T-cell (primary cell): ENCODE data around the gene CAMK4. TPM values are rescaled to one million over a fixed set of nuclear protein-coding genes. Genes with fewer than 3 reads are reported as not detected.
A peak's percentile ranks its signal among the peaks of the same experiment; 100 is the strongest.

Experiments used
- ATAC-seq, 4 experiments: fragments of 200-7000 bp in 3 of 4; fragments of 150-1000 bp in 1 of 4; cut with Tn5 transposase; replicated peaks in 1 of 4; 1 replicate in 3 of 4; 2 replicates in 1 of 4; pipeline ENCODE4 v1.10.0; 2021; ENCODE audit warnings: moderate library complexity in 3 of 4, mild to moderate bottlenecking in 2 of 4, moderate number of reproducible peaks in 1 of 4
- CTCF ChIA-PET, 2 donors: fragments of 300-600 bp; sonication (Branson Sonifier 250); formaldehyde crosslinking; loops; one replicate each; lab custom pipeline; 2022; ENCODE audit warnings: antibody characterized with exemption in 2 of 2; lab: Charles Lee
- POLR2A ChIA-PET, 2 donors: fragments of 300-600 bp; sonication (Branson Sonifier 250); formaldehyde crosslinking; loops; one replicate each; lab custom pipeline; 2022; ENCODE audit warnings: antibody characterized with exemption in 2 of 2; lab: Charles Lee
- DNase-seq, 35 experiments: peaks; one replicate each; pipeline versions ENCODE4 v3.0.0 to v3.0.0-alpha.2; 2013 to 2023
- H3K27ac ChIP-seq: one replicate; pipeline ENCODE4 v1.5.1; 2013; ENCODE audit warnings: low read length
- H3K27me3 ChIP-seq, 2 experiments: replicated peaks in 1 of 2; 1 replicate in 1 of 2; 2 replicates in 1 of 2; pipeline versions ENCODE4 v1.6.1 to v1.7.0; 2013; ENCODE audit warnings: low read length in 1 of 2, mixed read lengths in 1 of 2; ENCODE audit not compliant: control insufficient read depth in 2 of 2, insufficient read depth in 2 of 2; ENCODE audit errors: extremely low read depth in 1 of 2
- H3K36me3 ChIP-seq, 2 donors: 1 replicate in 1 of 2; 2 replicates in 1 of 2; pipeline versions ENCODE4 v1.6.1 to v1.7.0; 2013; ENCODE audit warnings: low read length in 1 of 2; ENCODE audit not compliant: control insufficient read depth in 2 of 2, insufficient read depth in 1 of 2; ENCODE audit errors: extremely low read depth in 1 of 2
- H3K4me1 ChIP-seq, 2 experiments: 1 replicate in 1 of 2; 2 replicates in 1 of 2; pipeline versions ENCODE4 v1.6.1 to v1.7.0; 2013; ENCODE audit warnings: low read length in 2 of 2, mixed read lengths in 1 of 2; ENCODE audit not compliant: insufficient read depth in 2 of 2, control insufficient read depth in 1 of 2; ENCODE audit errors: extremely low read depth in 1 of 2
- H3K4me3 ChIP-seq, 2 donors: 1 replicate in 1 of 2; 2 replicates in 1 of 2; pipeline versions ENCODE4 v1.5.1 to v1.7.0; 2013; ENCODE audit warnings: mild to moderate bottlenecking in 2 of 2, low read length in 1 of 2, moderate library complexity in 1 of 2; ENCODE audit not compliant: control insufficient read depth in 1 of 2; ENCODE audit errors: extremely low read depth in 1 of 2
- H3K9me3 ChIP-seq: 2 replicates; pipeline ENCODE4 v1.7.0; 2013
- H3K27ac Mint-ChIP-seq, 2 donors: one replicate each; pipeline ENCODE4 v1.8.0; 2020 to 2021; ENCODE audit warnings: mild to moderate bottlenecking in 2 of 2, mixed read lengths in 2 of 2
- H3K27me3 Mint-ChIP-seq, 2 donors: one replicate each; pipeline ENCODE4 v1.8.0; 2021 to 2022; ENCODE audit warnings: mixed read lengths in 2 of 2
- H3K36me3 Mint-ChIP-seq: one replicate; pipeline ENCODE4 v1.8.0; 2021; ENCODE audit warnings: mixed read lengths
- H3K4me1 Mint-ChIP-seq, 3 donors: one replicate each; pipeline ENCODE4 v1.8.0; 2020 to 2022; ENCODE audit warnings: mixed read lengths in 3 of 3, mild to moderate bottlenecking in 1 of 3
- H3K4me3 Mint-ChIP-seq, 3 donors: one replicate each; pipeline ENCODE4 v1.8.0; 2020 to 2022; ENCODE audit warnings: mild to moderate bottlenecking in 3 of 3, mixed read lengths in 3 of 3, moderate library complexity in 3 of 3
- H3K9me3 Mint-ChIP-seq, 3 donors: one replicate each; pipeline ENCODE4 v1.8.0; 2020 to 2022; ENCODE audit warnings: mixed read lengths in 3 of 3
- WGBS: methylation state at CpG from one replicate; pipeline ENCODE4 v1.1.5; 2013; ENCODE audit warnings: missing lambda C conversion rate; ENCODE audit not compliant: insufficient coverage; 5-methylcytosine and 5-hydroxymethylcytosine counted together
- total RNA-seq, 35 experiments: library from RNA in 6 of 35; stranded (reverse) in 6 of 35; fragments of 120-200 nt in 1 of 35; gene quantifications; one replicate each; pipeline versions ENCODE4 v1.2.1 to v1.2.4 and lab custom pipeline; 2013 to 2026

Gene CAMK4
- total RNA-seq, 5 donors from 2014 or later (not counting 1 experiment from before 2014, with no cell fraction given) = 120 to 274 (median 243) TPM

- H3K4me1 ChIP-seq = no peaks in the 10 kb centered on the region
- peaks cover 0 to 4% of the 10 kb centered on the region in 2 donors for H3K27me3 Mint-ChIP-seq
- no peaks in the 10 kb centered on the region for H3K9me3 Mint-ChIP-seq
- no peaks in the 10 kb centered on the region for H3K9me3 ChIP-seq
- H3K4me3 ChIP-seq = no peak overlapping the region
- H3K4me3 Mint-ChIP-seq = no peak overlapping the region
- 80% methylated on average over 1 of the region's 4 CpGs for WGBS
- DNase-seq = no peak
- no peak overlapping the region for H3K27ac Mint-ChIP-seq
- CTCF ChIA-PET = no interaction called here
- H3K4me1 Mint-ChIP-seq = peaks cover 4 to 16% (median 14%) of the 10 kb centered on the region in 3 donors
- no peak for ATAC-seq
- POLR2A ChIA-PET = no interaction called here
- no peaks in the 10 kb centered on the region for H3K36me3 ChIP-seq
- H3K27ac ChIP-seq = no peak overlapping the region
- no peaks in the 10 kb centered on the region for H3K27me3 ChIP-seq
- H3K36me3 Mint-ChIP-seq = no peaks in the 10 kb centered on the region
Measured at GRCh38 chr5:111198281-111198966, 25.8 kb upstream of the CAMK4 start.

GRCh38 chr5:111200828-111201227 lies 23.4 kb upstream of the CAMK4 start:
- Mint-ChIP-seq H3K9me3 (no peaks in the 10 kb centered on the region), H3K4me1 (peaks cover 9 to 22% (median 16%) of the 10 kb centered on the region in 3 donors), H3K27me3 (peaks cover 0 to 3% of the 10 kb centered on the region in 2 donors), H3K27ac (no peak overlapping the region), H3K4me3 (no peak overlapping the region), H3K36me3 (no peaks in the 10 kb centered on the region)
- no peaks in the 10 kb centered on the region for H3K9me3 ChIP-seq
- H3K27ac ChIP-seq = no peak overlapping the region
- H3K36me3 ChIP-seq = no peaks in the 10 kb centered on the region
- no peak for ATAC-seq
- DNase-seq = no peak
- CTCF ChIA-PET = interaction anchor here (1.0 kb wide), 2 partner anchors 11 to 15 kb away, joined by 3 to 4 read pairs; no protein-coding TSS in a partner anchor
- no peaks in the 10 kb centered on the region for H3K27me3 ChIP-seq
- POLR2A ChIA-PET = interaction anchor here in 1 of 2 donors (0.6 kb wide), 1 partner anchor 23 kb away, joined by 3 read pairs; no protein-coding TSS in a partner anchor
- WGBS = no CpG with 5 or more reads among the region's 1 CpG
- no peaks in the 10 kb centered on the region for H3K4me1 ChIP-seq
- H3K4me3 ChIP-seq = no peak overlapping the region

- POLR2A ChIA-PET = interaction anchor here in 1 of 2 donors (0.6 kb wide), 1 partner anchor 772 kb away, joined by 3 read pairs; no protein-coding TSS in a partner anchor
- Histone ChIP-seq H3K27ac (no peak overlapping the region), H3K27me3 (no peaks in the 10 kb centered on the region), H3K9me3 (no peaks in the 10 kb centered on the region), H3K36me3 (no peaks in the 10 kb centered on the region), H3K4me3 (no peak overlapping the region), H3K4me1 (no peaks in the 10 kb centered on the region)
- Mint-ChIP-seq H3K27ac (no peak overlapping the region), H3K27me3 (no peaks in the 10 kb centered on the region), H3K4me1 (peaks cover 9 to 23% (median 16%) of the 10 kb centered on the region in 3 donors), H3K36me3 (no peaks in the 10 kb centered on the region), H3K4me3 (no peak overlapping the region), H3K9me3 (no peaks in the 10 kb centered on the region)
- WGBS = no CpG with 5 or more reads among the region's 3 CpGs
- ATAC-seq (no peak), DNase-seq (no peak)
- CTCF ChIA-PET = interaction anchor here (0.7 to 1.0 kb wide), 3 partner anchors 14 to 77 kb away, joined by 3 to 4 read pairs (median 3); no protein-coding TSS in a partner anchor
Measured at GRCh38 chr5:111201705-111202104, 22.5 kb upstream of the CAMK4 start.

- peak in 1 of 4 experiments; percentile 48 for ATAC-seq
Measured at GRCh38 chr5:111211341-111211740, 12.8 kb upstream of the CAMK4 start.

GRCh38 chr5:111214052-111214742 lies 10.0 kb upstream of the CAMK4 start:
- Histone ChIP-seq H3K4me3 (peak overlapping the region in 1 of 2 donors; percentile 19), H3K27me3 (no peaks in the 10 kb centered on the region), H3K9me3 (no peaks in the 10 kb centered on the region), H3K27ac (no peak overlapping the region), H3K36me3 (no peaks in the 10 kb centered on the region), H3K4me1 (no peaks in the 10 kb centered on the region)
- no CpG with 5 or more reads among the region's 2 CpGs for WGBS
- peaks cover 0 to 2% of the 10 kb centered on the region in 2 donors for H3K27me3 Mint-ChIP-seq
- no peak for ATAC-seq
- peaks cover 7 to 27% (median 17%) of the 10 kb centered on the region in 3 donors for H3K4me1 Mint-ChIP-seq
- no peak overlapping the region for H3K4me3 Mint-ChIP-seq
- H3K36me3 Mint-ChIP-seq = no peaks in the 10 kb centered on the region
- H3K9me3 Mint-ChIP-seq = peaks cover 0 to 14% (median 0%) of the 10 kb centered on the region in 3 donors
- POLR2A ChIA-PET = no interaction called here
- CTCF ChIA-PET = no interaction called here
- no peak for DNase-seq
- no peak overlapping the region for H3K27ac Mint-ChIP-seq

More at GRCh38 chr5:111211341-111211740, 12.8 kb upstream of the CAMK4 start:
- no peaks in the 10 kb centered on the region for H3K4me1 ChIP-seq
- no peak overlapping the region for H3K4me3 ChIP-seq
- no peak overlapping the region for H3K27ac ChIP-seq
- CTCF ChIA-PET = interaction anchor here (0.6 to 1.6 kb wide), 6 partner anchors 12 to 278 kb away, joined by 3 to 5 read pairs (median 4); partner anchors contain the start of gene CAMK4 (in 1 of the 2)
- H3K27ac Mint-ChIP-seq = peak overlapping the region in 1 of 2 donors; percentile 29
- H3K27me3 ChIP-seq = no peaks in the 10 kb centered on the region
- DNase-seq = no peak
- no CpG with 5 or more reads among the region's 1 CpG for WGBS
- H3K9me3 ChIP-seq = no peaks in the 10 kb centered on the region
- peaks cover 7 to 27% (median 17%) of the 10 kb centered on the region in 3 donors for H3K4me1 Mint-ChIP-seq
- peak overlapping the region in 1 of 3 donors; percentile 52 for H3K4me3 Mint-ChIP-seq
- no peaks in the 10 kb centered on the region for H3K36me3 Mint-ChIP-seq
- peaks cover 0 to 11% (median 0%) of the 10 kb centered on the region in 3 donors for H3K9me3 Mint-ChIP-seq
- no peaks in the 10 kb centered on the region for H3K36me3 ChIP-seq
- H3K27me3 Mint-ChIP-seq = peaks cover 0 to 2% of the 10 kb centered on the region in 2 donors
- POLR2A ChIA-PET = interaction anchor here (0.6 to 1.6 kb wide), 6 partner anchors 11 to 79 kb away, joined by 3 to 7 read pairs (median 3); partner anchors contain the start of gene CAMK4 (in 1 of the 2)

- no peaks in the 10 kb centered on the region for H3K36me3 ChIP-seq
- DNase-seq (no peak), ATAC-seq (no peak)
- H3K27me3 Mint-ChIP-seq = peaks cover 0 to 2% of the 10 kb centered on the region in 2 donors
- no peaks in the 10 kb centered on the region for H3K4me1 ChIP-seq
- H3K9me3 Mint-ChIP-seq = peaks cover 0 to 14% (median 0%) of the 10 kb centered on the region in 3 donors
- H3K4me3 ChIP-seq = no peak overlapping the region
- H3K4me3 Mint-ChIP-seq = no peak overlapping the region
- no peaks in the 10 kb centered on the region for H3K36me3 Mint-ChIP-seq
- CTCF ChIA-PET = interaction anchor here in 1 of 2 donors (0.6 to 0.9 kb wide), 2 partner anchors 8 to 15 kb away, joined by 3 to 6 read pairs; no protein-coding TSS in a partner anchor
- no peak overlapping the region for H3K27ac ChIP-seq
- H3K27ac Mint-ChIP-seq = no peak overlapping the region
- peaks cover 7 to 15% (median 14%) of the 10 kb centered on the region in 3 donors for H3K4me1 Mint-ChIP-seq
- no CpG with 5 or more reads among the region's 2 CpGs for WGBS
- POLR2A ChIA-PET = no interaction called here
- H3K27me3 ChIP-seq = no peaks in the 10 kb centered on the region
- H3K9me3 ChIP-seq = no peaks in the 10 kb centered on the region
Measured at GRCh38 chr5:111215971-111216370, 8.2 kb upstream of the CAMK4 start.
